HEK293 (cell line): ENCODE data around the gene HOXC11.

Experiments used
- BCL11A ChIP-seq: fragments of 450-650 bp; formaldehyde crosslinking; IDR thresholded peaks from 2 replicates; pipeline ENCODE4 v1.5.1; 2016; ENCODE audit warnings: low read depth, missing biosample characterization, missing genetic modification characterization
- GLIS1 ChIP-seq: fragments of 450-650 bp; formaldehyde crosslinking; IDR thresholded peaks from 2 replicates; pipeline ENCODE4 v1.5.1; 2016; ENCODE audit warnings: missing biosample characterization, missing genetic modification characterization
- KLF9 ChIP-seq: fragments of 450-650 bp; formaldehyde crosslinking; IDR thresholded peaks from 2 replicates; pipeline ENCODE4 v1.5.1; 2016; ENCODE audit warnings: missing biosample characterization, missing genetic modification characterization, low read depth
- YY1 ChIP-seq: fragments of 450-650 bp; formaldehyde crosslinking; IDR thresholded peaks from 2 replicates; pipeline ENCODE4 v1.5.1; 2018; ENCODE audit warnings: missing biosample characterization, missing genetic modification characterization
- ZBTB48 ChIP-seq: fragments of 450-650 bp; formaldehyde crosslinking; IDR thresholded peaks from 2 replicates; pipeline ENCODE4 v1.5.1; 2016; ENCODE audit warnings: missing biosample characterization, missing genetic modification characterization
- ZEB2 ChIP-seq: fragments of 450-650 bp; formaldehyde crosslinking; IDR thresholded peaks from 2 replicates; pipeline ENCODE4 v1.5.1; 2016; ENCODE audit warnings: missing biosample characterization, missing genetic modification characterization
- ZNF146 ChIP-seq: fragments of 450-650 bp; formaldehyde crosslinking; IDR thresholded peaks from 2 replicates; pipeline ENCODE4 v1.5.1; 2016; ENCODE audit warnings: missing biosample characterization, missing genetic modification characterization
- TF ChIP-seq, protein P1 (sequence below): fragments of 450-650 bp; formaldehyde crosslinking; IDR thresholded peaks from 2 replicates; pipeline ENCODE4 v1.5.1; 2016; ENCODE audit warnings: missing biosample characterization, missing genetic modification characterization
- TF ChIP-seq, protein P2 (sequence below): fragments of 450-650 bp; formaldehyde crosslinking; IDR thresholded peaks from 2 replicates; pipeline ENCODE4 v1.5.1; 2016; ENCODE audit warnings: missing biosample characterization, missing genetic modification characterization
- TF ChIP-seq, protein P3 (sequence below): fragments of 450-650 bp; formaldehyde crosslinking; conservative IDR thresholded peaks from 2 replicates; pipeline ENCODE4 v1.5.1; 2016; ENCODE audit warnings: low read depth, missing biosample characterization, missing genetic modification characterization

DNA sequence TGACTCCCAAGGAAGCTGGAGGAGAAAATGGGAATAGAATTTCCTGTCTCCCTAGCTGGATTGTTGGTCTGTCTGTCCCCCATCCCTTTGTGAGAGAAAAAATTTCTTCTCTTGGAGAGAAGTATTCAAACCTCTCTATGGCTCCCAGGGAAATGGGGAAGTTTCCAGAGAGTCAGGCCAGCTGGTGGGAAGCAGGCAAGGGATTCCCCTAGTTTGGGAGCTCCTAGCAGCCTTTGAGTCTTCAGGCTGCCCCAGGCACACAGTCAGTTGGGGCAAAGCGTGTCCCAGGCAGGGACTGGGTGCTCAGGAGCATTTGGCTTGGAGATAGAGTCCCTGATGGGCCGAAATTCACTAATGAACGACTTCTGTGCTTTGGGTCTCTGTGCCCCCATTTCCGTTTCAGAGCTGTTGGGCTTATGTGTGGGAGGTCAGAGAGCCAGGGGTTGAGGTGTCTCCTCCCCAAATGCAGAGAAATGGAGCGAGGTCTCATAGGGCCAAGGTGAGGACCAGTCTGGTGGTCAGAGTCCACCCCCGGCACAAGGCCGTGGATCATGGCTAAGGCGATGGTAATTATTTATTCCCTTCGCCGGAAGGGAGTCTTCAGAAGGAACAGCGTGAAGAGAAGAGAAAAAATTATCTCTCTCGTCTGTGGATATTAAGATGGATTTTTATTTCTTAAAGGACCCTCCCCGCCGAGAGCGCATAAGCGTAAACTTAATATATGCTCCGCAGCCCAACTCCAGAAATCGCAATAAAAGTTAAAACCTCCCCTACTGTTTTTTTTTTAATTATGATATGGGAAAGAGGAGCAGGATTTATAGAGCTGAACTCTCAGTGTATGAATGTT is 20.5 kb downstream of the HOXC11 start:
- TF ChIP-seq GLIS1 (tag by site-specific recombination) (no peak), ZNF146 (tag by site-specific recombination) (no peak), YY1 (no peak), BCL11A (tag by site-specific recombination) (no peak), ZEB2 (tag by site-specific recombination) (no peak), KLF9 (no peak), ZBTB48 (tag by site-specific recombination) (no peak)
- TF ChIP-seq, protein P1, sequence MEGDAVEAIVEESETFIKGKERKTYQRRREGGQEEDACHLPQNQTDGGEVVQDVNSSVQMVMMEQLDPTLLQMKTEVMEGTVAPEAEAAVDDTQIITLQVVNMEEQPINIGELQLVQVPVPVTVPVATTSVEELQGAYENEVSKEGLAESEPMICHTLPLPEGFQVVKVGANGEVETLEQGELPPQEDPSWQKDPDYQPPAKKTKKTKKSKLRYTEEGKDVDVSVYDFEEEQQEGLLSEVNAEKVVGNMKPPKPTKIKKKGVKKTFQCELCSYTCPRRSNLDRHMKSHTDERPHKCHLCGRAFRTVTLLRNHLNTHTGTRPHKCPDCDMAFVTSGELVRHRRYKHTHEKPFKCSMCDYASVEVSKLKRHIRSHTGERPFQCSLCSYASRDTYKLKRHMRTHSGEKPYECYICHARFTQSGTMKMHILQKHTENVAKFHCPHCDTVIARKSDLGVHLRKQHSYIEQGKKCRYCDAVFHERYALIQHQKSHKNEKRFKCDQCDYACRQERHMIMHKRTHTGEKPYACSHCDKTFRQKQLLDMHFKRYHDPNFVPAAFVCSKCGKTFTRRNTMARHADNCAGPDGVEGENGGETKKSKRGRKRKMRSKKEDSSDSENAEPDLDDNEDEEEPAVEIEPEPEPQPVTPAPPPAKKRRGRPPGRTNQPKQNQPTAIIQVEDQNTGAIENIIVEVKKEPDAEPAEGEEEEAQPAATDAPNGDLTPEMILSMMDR (tag by site-specific recombination) = no peak
- TF ChIP-seq, protein P2, sequence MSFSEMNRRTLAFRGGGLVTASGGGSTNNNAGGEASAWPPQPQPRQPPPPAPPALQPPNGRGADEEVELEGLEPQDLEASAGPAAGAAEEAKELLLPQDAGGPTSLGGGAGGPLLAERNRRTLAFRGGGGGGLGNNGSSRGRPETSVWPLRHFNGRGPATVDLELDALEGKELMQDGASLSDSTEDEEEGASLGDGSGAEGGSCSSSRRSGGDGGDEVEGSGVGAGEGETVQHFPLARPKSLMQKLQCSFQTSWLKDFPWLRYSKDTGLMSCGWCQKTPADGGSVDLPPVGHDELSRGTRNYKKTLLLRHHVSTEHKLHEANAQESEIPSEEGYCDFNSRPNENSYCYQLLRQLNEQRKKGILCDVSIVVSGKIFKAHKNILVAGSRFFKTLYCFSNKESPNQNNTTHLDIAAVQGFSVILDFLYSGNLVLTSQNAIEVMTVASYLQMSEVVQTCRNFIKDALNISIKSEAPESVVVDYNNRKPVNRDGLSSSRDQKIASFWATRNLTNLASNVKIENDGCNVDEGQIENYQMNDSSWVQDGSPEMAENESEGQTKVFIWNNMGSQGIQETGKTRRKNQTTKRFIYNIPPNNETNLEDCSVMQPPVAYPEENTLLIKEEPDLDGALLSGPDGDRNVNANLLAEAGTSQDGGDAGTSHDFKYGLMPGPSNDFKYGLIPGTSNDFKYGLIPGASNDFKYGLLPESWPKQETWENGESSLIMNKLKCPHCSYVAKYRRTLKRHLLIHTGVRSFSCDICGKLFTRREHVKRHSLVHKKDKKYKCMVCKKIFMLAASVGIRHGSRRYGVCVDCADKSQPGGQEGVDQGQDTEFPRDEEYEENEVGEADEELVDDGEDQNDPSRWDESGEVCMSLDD (tag by site-specific recombination) = no peak
- TF ChIP-seq, protein P3, sequence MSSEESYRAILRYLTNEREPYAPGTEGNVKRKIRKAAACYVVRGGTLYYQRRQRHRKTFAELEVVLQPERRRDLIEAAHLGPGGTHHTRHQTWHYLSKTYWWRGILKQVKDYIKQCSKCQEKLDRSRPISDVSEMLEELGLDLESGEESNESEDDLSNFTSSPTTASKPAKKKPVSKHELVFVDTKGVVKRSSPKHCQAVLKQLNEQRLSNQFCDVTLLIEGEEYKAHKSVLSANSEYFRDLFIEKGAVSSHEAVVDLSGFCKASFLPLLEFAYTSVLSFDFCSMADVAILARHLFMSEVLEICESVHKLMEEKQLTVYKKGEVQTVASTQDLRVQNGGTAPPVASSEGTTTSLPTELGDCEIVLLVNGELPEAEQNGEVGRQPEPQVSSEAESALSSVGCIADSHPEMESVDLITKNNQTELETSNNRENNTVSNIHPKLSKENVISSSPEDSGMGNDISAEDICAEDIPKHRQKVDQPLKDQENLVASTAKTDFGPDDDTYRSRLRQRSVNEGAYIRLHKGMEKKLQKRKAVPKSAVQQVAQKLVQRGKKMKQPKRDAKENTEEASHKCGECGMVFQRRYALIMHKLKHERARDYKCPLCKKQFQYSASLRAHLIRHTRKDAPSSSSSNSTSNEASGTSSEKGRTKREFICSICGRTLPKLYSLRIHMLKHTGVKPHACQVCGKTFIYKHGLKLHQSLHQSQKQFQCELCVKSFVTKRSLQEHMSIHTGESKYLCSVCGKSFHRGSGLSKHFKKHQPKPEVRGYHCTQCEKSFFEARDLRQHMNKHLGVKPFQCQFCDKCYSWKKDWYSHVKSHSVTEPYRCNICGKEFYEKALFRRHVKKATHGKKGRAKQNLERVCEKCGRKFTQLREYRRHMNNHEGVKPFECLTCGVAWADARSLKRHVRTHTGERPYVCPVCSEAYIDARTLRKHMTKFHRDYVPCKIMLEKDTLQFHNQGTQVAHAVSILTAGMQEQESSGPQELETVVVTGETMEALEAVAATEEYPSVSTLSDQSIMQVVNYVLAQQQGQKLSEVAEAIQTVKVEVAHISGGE (tag by site-specific recombination) = no peak
